Subcutaneous abdominal adipose tissue (tissue), 5 donors: ENCODE data around the gene TFEB.

ENCODE experiments used
- H3K27ac ChIP-seq: one replicate; pipeline ENCODE4 v1.7.0; 2013; ENCODE audit warnings: low read depth, mild to moderate bottlenecking, inconsistent platforms, low read length, moderate library complexity
- H3K27me3 ChIP-seq, 5 donors: one replicate each; pipeline ENCODE4 v1.7.0; 2013; ENCODE audit warnings: low read length in 5 of 5, inconsistent platforms in 1 of 5; ENCODE audit not compliant: control insufficient read depth in 5 of 5, insufficient read depth in 4 of 5
- H3K36me3 ChIP-seq, 5 donors: one replicate each; pipeline ENCODE4 v1.7.0; 2013; ENCODE audit warnings: low read length in 5 of 5; ENCODE audit not compliant: control insufficient read depth in 5 of 5, insufficient read depth in 5 of 5
- H3K4me1 ChIP-seq, 5 donors: one replicate each; pipeline ENCODE4 v1.7.0; 2013; ENCODE audit warnings: low read length in 5 of 5, mild to moderate bottlenecking in 3 of 5, moderate library complexity in 1 of 5; ENCODE audit not compliant: control insufficient read depth in 5 of 5, insufficient read depth in 5 of 5
- H3K4me3 ChIP-seq, 5 donors: one replicate each; pipeline ENCODE4 v1.7.0; 2013; ENCODE audit warnings: low read length in 5 of 5, low read depth in 1 of 5
- H3K9ac ChIP-seq, 5 donors: one replicate each; pipeline ENCODE4 v1.7.0; 2013; ENCODE audit warnings: low read length in 5 of 5, mild to moderate bottlenecking in 4 of 5, moderate library complexity in 3 of 5
- H3K9me3 ChIP-seq, 5 donors: one replicate each; pipeline ENCODE4 v1.7.0; 2013; ENCODE audit warnings: low read length in 5 of 5; ENCODE audit not compliant: control insufficient read depth in 5 of 5
- donor health status: healthy.
- donor health status: healthy.
- donor health status: healthy.
- donor health status: healthy.
- donor health status: healthy.

The TFEB gene

GRCh38 chr6:41663568-41663967 is 71.8 kb downstream of the TFEB start:
- no peaks in the 10 kb centered on the region for H3K9me3 ChIP-seq
- H3K4me3 ChIP-seq, result no peak overlapping the region
- H3K27ac ChIP-seq, result no peak overlapping the region
- no peak overlapping the region for H3K9ac ChIP-seq
- no peaks in the 10 kb centered on the region for H3K36me3 ChIP-seq
- H3K4me1 ChIP-seq, result peaks cover 0 to 2% (median 0%) of the 10 kb centered on the region in 5 donors
- no peaks in the 10 kb centered on the region for H3K27me3 ChIP-seq

- Histone ChIP-seq H3K27me3 (no peaks in the 10 kb centered on the region), H3K4me3 (no peak overlapping the region), H3K9me3 (no peaks in the 10 kb centered on the region), H3K36me3 (no peaks in the 10 kb centered on the region), H3K27ac (no peak overlapping the region), H3K4me1 (peaks cover 2 to 10% (median 3%) of the 10 kb centered on the region in 5 donors), H3K9ac (no peak overlapping the region)
These were observed 75.5 kb downstream of the TFEB start for GRCh38 chr6:41659935-41660334.

GRCh38 chr6:41658636-41659035 is 76.8 kb downstream of the TFEB start:
- no peaks in the 10 kb centered on the region for H3K36me3 ChIP-seq
- no peaks in the 10 kb centered on the region for H3K27me3 ChIP-seq
- H3K27ac ChIP-seq, result no peak overlapping the region
- peaks cover 2 to 10% (median 9%) of the 10 kb centered on the region in 5 donors for H3K4me1 ChIP-seq
- no peak overlapping the region for H3K9ac ChIP-seq
- H3K4me3 ChIP-seq, result no peak overlapping the region
- no peaks in the 10 kb centered on the region for H3K9me3 ChIP-seq

- H3K4me1 ChIP-seq, result peaks cover 2 to 10% (median 9%) of the 10 kb centered on the region in 5 donors
- no peaks in the 10 kb centered on the region for H3K9me3 ChIP-seq
- no peak overlapping the region for H3K4me3 ChIP-seq
- no peaks in the 10 kb centered on the region for H3K27me3 ChIP-seq
- H3K36me3 ChIP-seq, result peaks cover 0 to 8% (median 5%) of the 10 kb centered on the region in 5 donors
- no peak overlapping the region for H3K9ac ChIP-seq
- H3K27ac ChIP-seq, result no peak overlapping the region
These were observed 78.0 kb downstream of the TFEB start for GRCh38 chr6:41657131-41658094.

GRCh38 chr6:41656002-41656691 is 79.3 kb downstream of the TFEB start:
- Histone ChIP-seq H3K4me1 (peaks cover 2 to 10% (median 9%) of the 10 kb centered on the region in 5 donors), H3K27me3 (no peaks in the 10 kb centered on the region), H3K36me3 (peaks cover 0 to 17% (median 13%) of the 10 kb centered on the region in 5 donors), H3K9ac (no peak overlapping the region), H3K4me3 (no peak overlapping the region), H3K27ac (no peak overlapping the region), H3K9me3 (no peaks in the 10 kb centered on the region)

- Histone ChIP-seq H3K27ac (no peak overlapping the region), H3K9ac (no peak overlapping the region), H3K4me1 (peaks cover 2 to 10% (median 9%) of the 10 kb centered on the region in 5 donors), H3K36me3 (peaks cover 0 to 20% (median 13%) of the 10 kb centered on the region in 5 donors), H3K9me3 (no peaks in the 10 kb centered on the region), H3K27me3 (no peaks in the 10 kb centered on the region), H3K4me3 (no peak overlapping the region)
These were observed 79.8 kb downstream of the TFEB start for GRCh38 chr6:41655646-41656001.

GRCh38 chr6:41655176-41655575 is 80.2 kb downstream of the TFEB start:
- Histone ChIP-seq H3K27me3 (no peaks in the 10 kb centered on the region), H3K27ac (no peak overlapping the region)

GRCh38 chr6:41654698-41655151 is 80.7 kb downstream of the TFEB start:
- H3K27ac ChIP-seq, result no peak overlapping the region

More at GRCh38 chr6:41655176-41655575, 80.2 kb downstream of the TFEB start:
- peaks cover 0 to 23% (median 13%) of the 10 kb centered on the region in 5 donors for H3K36me3 ChIP-seq
- no peaks in the 10 kb centered on the region for H3K9me3 ChIP-seq
- no peak overlapping the region for H3K9ac ChIP-seq
- no peak overlapping the region for H3K4me3 ChIP-seq
- peaks cover 0 to 10% (median 9%) of the 10 kb centered on the region in 5 donors for H3K4me1 ChIP-seq

GRCh38 chr6:41654151-41654697 is 81.2 kb downstream of the TFEB start:
- H3K4me1 ChIP-seq, result peaks cover 0 to 13% (median 9%) of the 10 kb centered on the region in 5 donors
- no peak overlapping the region for H3K27ac ChIP-seq

More at GRCh38 chr6:41654698-41655151, 80.7 kb downstream of the TFEB start:
- H3K4me3 ChIP-seq, result no peak overlapping the region
- H3K9me3 ChIP-seq, result no peaks in the 10 kb centered on the region
- H3K36me3 ChIP-seq, result peaks cover 0 to 27% (median 13%) of the 10 kb centered on the region in 5 donors
- peaks cover 0 to 10% (median 9%) of the 10 kb centered on the region in 5 donors for H3K4me1 ChIP-seq
- no peak overlapping the region for H3K9ac ChIP-seq
- H3K27me3 ChIP-seq, result no peaks in the 10 kb centered on the region

More at GRCh38 chr6:41654151-41654697, 81.2 kb downstream of the TFEB start:
- Histone ChIP-seq H3K27me3 (no peaks in the 10 kb centered on the region), H3K36me3 (peaks cover 0 to 30% (median 13%) of the 10 kb centered on the region in 5 donors), H3K4me3 (no peak overlapping the region), H3K9ac (no peak overlapping the region), H3K9me3 (no peaks in the 10 kb centered on the region)
